Thyroid gland (tissue), 4 donors: ENCODE data around the gene PBX1. TPM values are rescaled to one million over a fixed set of nuclear protein-coding genes. Genes with fewer than 3 reads are reported as not detected.

ENCODE experiments used
- DNase-seq, 2 donors: peaks; one replicate each; pipeline ENCODE4 v3.0.0-alpha.2; 2019
- H3K27ac ChIP-seq, 3 donors: fragments of 200-600 bp; sonication (generic); 1 replicate in 2 of 3; 2 replicates in 1 of 3; pipeline ENCODE4 v1.5.1; 2016 to 2019; ENCODE audit warnings: mild to moderate bottlenecking in 1 of 3, moderate library complexity in 1 of 3
- H3K27me3 ChIP-seq: fragments of 200-600 bp; sonication (generic); one replicate; pipeline ENCODE4 v1.5.1; 2019
- H3K36me3 ChIP-seq, 2 donors: fragments of 200-600 bp; sonication (generic); one replicate each; pipeline ENCODE4 v1.5.1; 2016 to 2019
- H3K4me1 ChIP-seq, 2 donors: fragments of 200-600 bp; sonication (generic); one replicate each; pipeline ENCODE4 v1.5.1; 2017 to 2019
- H3K4me3 ChIP-seq, 3 donors: fragments of 200-600 bp; sonication (generic); replicated peaks in 1 of 3; 1 replicate in 2 of 3; 2 replicates in 1 of 3; pipeline ENCODE4 v1.5.1; 2016; ENCODE audit warnings: mild to moderate bottlenecking in 1 of 3
- H3K9me3 ChIP-seq: fragments of 200-600 bp; sonication (generic); one replicate; pipeline ENCODE4 v1.5.1; 2017
- POLR2A ChIP-seq, 2 donors: fragments of 450-650 bp; IDR thresholded peaks; one replicate each; pipeline ENCODE4 v1.6.1; 2017; ENCODE audit warnings: antibody characterized with exemption in 2 of 2, mild to moderate bottlenecking in 2 of 2, moderate library complexity in 1 of 2
- WGBS, 2 donors: methylation state at CpG; one replicate each; pipeline ENCODE4 v1.1.5; 2017; 5-methylcytosine and 5-hydroxymethylcytosine counted together
- intact Hi-C: fragments of 100-400 bp; cut with DNase I; formaldehyde crosslinking; loops from one replicate; pipeline ENCODE4 v1.15.1; 2023
- total RNA-seq, 4 donors: library from RNA; depleted of rRNA; stranded (reverse); fragments of >200 nt; gene quantifications; one replicate each; pipeline ENCODE4 v1.2.3, GENCODE V29; 2016
- TF ChIP-seq, protein P1 (sequence below), 6 experiments: fragments of 200-600 bp in 3 of 6; fragments of 450-650 bp in 3 of 6; sonication (generic) in 3 of 6; IDR thresholded peaks; one replicate each; pipeline ENCODE4 v1.5.1; 2016 to 2019; ENCODE audit warnings: antibody characterized with exemption in 6 of 6, mild to moderate bottlenecking in 2 of 6, inconsistent platforms in 1 of 6, moderate library complexity in 1 of 6

The PBX1 gene
- total RNA-seq, 4 donors from 2014 or later: 79.0 to 159 (median 102) TPM

DNA sequence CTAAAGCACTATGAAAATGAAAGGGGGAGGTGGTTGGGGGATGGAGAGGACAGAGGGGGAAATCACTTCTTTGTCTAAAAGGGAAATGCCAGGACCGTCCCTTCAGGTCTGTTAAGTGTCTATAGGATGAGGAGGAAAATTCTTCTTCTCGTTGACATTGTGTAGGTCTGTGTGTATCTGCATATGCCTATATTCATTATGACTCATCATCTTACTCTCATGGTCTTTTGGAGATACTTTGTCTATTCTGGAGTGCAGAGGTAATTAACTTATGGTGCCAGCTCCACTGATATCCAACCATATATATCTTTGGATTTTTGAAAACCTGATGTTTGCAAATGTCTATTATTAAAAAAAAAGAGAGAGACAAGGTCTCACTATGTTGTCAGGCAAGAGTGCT is 143.7 kb downstream of the PBX1 start:
- intact Hi-C loops: no loop called here
- Histone ChIP-seq H3K27ac (no peak overlapping the region), H3K9me3 (no peaks in the 10 kb centered on the region), H3K4me3 (no peak overlapping the region), H3K36me3 (no peaks in the 10 kb centered on the region), H3K27me3 (no peaks in the 10 kb centered on the region), H3K4me1 (peaks cover 12 to 20% of the 10 kb centered on the region in 2 donors)
- 90 to 92% methylated on average over 2 of the region's 2 CpGs for WGBS, 2 donors
- no peak for TF ChIP-seq POLR2A (IDR thresholded peaks at IDR 0.05)
- TF ChIP-seq, protein P1, sequence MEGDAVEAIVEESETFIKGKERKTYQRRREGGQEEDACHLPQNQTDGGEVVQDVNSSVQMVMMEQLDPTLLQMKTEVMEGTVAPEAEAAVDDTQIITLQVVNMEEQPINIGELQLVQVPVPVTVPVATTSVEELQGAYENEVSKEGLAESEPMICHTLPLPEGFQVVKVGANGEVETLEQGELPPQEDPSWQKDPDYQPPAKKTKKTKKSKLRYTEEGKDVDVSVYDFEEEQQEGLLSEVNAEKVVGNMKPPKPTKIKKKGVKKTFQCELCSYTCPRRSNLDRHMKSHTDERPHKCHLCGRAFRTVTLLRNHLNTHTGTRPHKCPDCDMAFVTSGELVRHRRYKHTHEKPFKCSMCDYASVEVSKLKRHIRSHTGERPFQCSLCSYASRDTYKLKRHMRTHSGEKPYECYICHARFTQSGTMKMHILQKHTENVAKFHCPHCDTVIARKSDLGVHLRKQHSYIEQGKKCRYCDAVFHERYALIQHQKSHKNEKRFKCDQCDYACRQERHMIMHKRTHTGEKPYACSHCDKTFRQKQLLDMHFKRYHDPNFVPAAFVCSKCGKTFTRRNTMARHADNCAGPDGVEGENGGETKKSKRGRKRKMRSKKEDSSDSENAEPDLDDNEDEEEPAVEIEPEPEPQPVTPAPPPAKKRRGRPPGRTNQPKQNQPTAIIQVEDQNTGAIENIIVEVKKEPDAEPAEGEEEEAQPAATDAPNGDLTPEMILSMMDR (IDR thresholded peaks at IDR 0.05): no peak
- no peak for DNase-seq

DNA sequence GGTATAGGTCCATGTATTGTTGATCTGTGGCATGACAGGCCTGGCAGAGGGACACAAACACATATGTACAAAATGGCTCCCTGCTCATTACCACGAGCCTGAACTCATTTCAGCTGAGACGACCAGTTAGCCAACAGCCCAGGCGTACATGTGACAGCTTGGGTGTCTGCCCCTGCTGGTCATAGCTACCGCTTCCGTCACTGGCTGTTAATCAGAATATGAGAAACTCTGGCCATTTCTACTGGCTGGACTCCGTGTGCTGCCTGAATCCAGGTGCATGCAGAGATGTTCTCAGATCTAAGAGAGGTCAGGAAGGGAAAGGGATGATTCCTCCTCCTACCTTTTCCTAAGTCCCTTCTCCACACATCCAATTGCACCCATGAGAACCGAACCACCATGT is 144.5 kb downstream of the PBX1 start:
- H3K27me3 ChIP-seq: no peaks in the 10 kb centered on the region
- intact Hi-C loops: no loop called here
- H3K27ac ChIP-seq: no peak overlapping the region
- 86 to 91% methylated on average over 7 of the region's 7 CpGs for WGBS, 2 donors
- no peaks in the 10 kb centered on the region for H3K9me3 ChIP-seq
- no peak for DNase-seq
- no peaks in the 10 kb centered on the region for H3K36me3 ChIP-seq
- H3K4me1 ChIP-seq: peaks cover 20 to 26% of the 10 kb centered on the region in 2 donors
- TF ChIP-seq, protein P1 (IDR thresholded peaks at IDR 0.05): no peak
- H3K4me3 ChIP-seq: no peak overlapping the region

- H3K27me3 ChIP-seq: no peaks in the 10 kb centered on the region
- H3K4me3 ChIP-seq: no peak overlapping the region
- no peak for DNase-seq
- H3K36me3 ChIP-seq: no peaks in the 10 kb centered on the region
- H3K9me3 ChIP-seq: no peaks in the 10 kb centered on the region
- TF ChIP-seq, protein P1 (IDR thresholded peaks at IDR 0.05): no peak
- TF ChIP-seq POLR2A (IDR thresholded peaks at IDR 0.05): no peak
- intact Hi-C loops: no loop called here
- WGBS, 2 donors: 92 to 93% methylated on average over 1 of the region's 1 CpG
- H3K27ac ChIP-seq: no peak overlapping the region
- H3K4me1 ChIP-seq: peaks cover 25 to 32% of the 10 kb centered on the region in 2 donors
Measured at GRCh38 chr1:164703960-164704411, 145.0 kb downstream of the PBX1 start.

- H3K4me3 ChIP-seq: no peak overlapping the region
- no peak overlapping the region for H3K27ac ChIP-seq
- peaks cover 28 to 41% of the 10 kb centered on the region in 2 donors for H3K4me1 ChIP-seq
- H3K27me3 ChIP-seq: no peaks in the 10 kb centered on the region
- TF ChIP-seq, protein P1 (IDR thresholded peaks at IDR 0.05): peak in 1 of 6 experiments; percentile 11
- TF ChIP-seq POLR2A (IDR thresholded peaks at IDR 0.05): no peak
- DNase-seq: no peak
- WGBS, 2 donors: 84 to 97% methylated on average over 1 of the region's 1 CpG
- H3K36me3 ChIP-seq: no peaks in the 10 kb centered on the region
- intact Hi-C loops: no loop called here
- no peaks in the 10 kb centered on the region for H3K9me3 ChIP-seq
Measured at GRCh38 chr1:164704954-164705353, 146.0 kb downstream of the PBX1 start.

GRCh38 chr1:164706606-164706987 is 147.6 kb downstream of the PBX1 start:
- intact Hi-C loops: no loop called here
- no peaks in the 10 kb centered on the region for H3K36me3 ChIP-seq
- no peaks in the 10 kb centered on the region for H3K27me3 ChIP-seq
- TF ChIP-seq, protein P1 (IDR thresholded peaks at IDR 0.05): no peak
- TF ChIP-seq POLR2A (IDR thresholded peaks at IDR 0.05): no peak
- no peak overlapping the region for H3K4me3 ChIP-seq
- H3K9me3 ChIP-seq: no peaks in the 10 kb centered on the region
- H3K4me1 ChIP-seq: peaks cover 28 to 45% of the 10 kb centered on the region in 2 donors
- peak overlapping the region in 1 of 3 donors; percentile 15 for H3K27ac ChIP-seq
- no peak for DNase-seq
